Measurements from ENCODE around the gene RHBDL3.

RHBDL3 gene

GRCh38 chr17:32264140-32264799 is 1.4 kb upstream of the RHBDL3 start:
- no peak for TF ChIP-seq CTCF (IDR thresholded peaks at IDR 0.05; ENCODE audit: borderline replicate concordance, extremely low read depth, low read length, poor library complexity, severe bottlenecking)
- TF ChIP-seq EZH2 (IDR thresholded peaks at IDR 0.05; ENCODE audit: borderline replicate concordance, low read depth, low read length, severe bottlenecking), result no peak
- no peak overlapping the region for H3K9ac ChIP-seq (ENCODE audit: low read depth, low read length)
- H3K4me3 ChIP-seq (ENCODE audit: low read depth in 1 of 2, low read length in 2 of 2), result no peak overlapping the region
- peaks cover 12% of the 10 kb centered on the region for H4K20me1 ChIP-seq (ENCODE audit: insufficient read depth, low read length)
- H3K79me2 ChIP-seq (ENCODE audit: insufficient read depth, low read length), result no peaks in the 10 kb centered on the region
- no peak overlapping the region for H2AFZ ChIP-seq (ENCODE audit: low read depth, low read length)
- ATAC-seq (ENCODE audit: insufficient read depth, low read depth) (no peak), DNase-seq (no peak)
- no peaks in the 10 kb centered on the region for H3K9me3 ChIP-seq (ENCODE audit: insufficient read depth, low read length, severe bottlenecking)
- H3K27me3 ChIP-seq (ENCODE audit: insufficient read depth, low read length, poor library complexity), result peaks cover 64% of the 10 kb centered on the region
- H3K36me3 ChIP-seq (ENCODE audit: insufficient read depth, low read length), result no peaks in the 10 kb centered on the region
- no peak overlapping the region for H3K4me2 ChIP-seq (ENCODE audit: insufficient read depth, low read length)
- H3K27ac ChIP-seq (ENCODE audit: low read length), result no peak overlapping the region
- H3K4me1 ChIP-seq (ENCODE audit: insufficient read depth, low read length), result peaks cover 11% of the 10 kb centered on the region

- Histone ChIP-seq H2AFZ (ENCODE audit: low read depth, low read length) (no peak overlapping the region), H3K79me2 (ENCODE audit: insufficient read depth, low read length) (no peaks in the 10 kb centered on the region), H3K36me3 (ENCODE audit: insufficient read depth, low read length) (no peaks in the 10 kb centered on the region), H3K9me3 (ENCODE audit: insufficient read depth, low read length, severe bottlenecking) (no peaks in the 10 kb centered on the region), H3K4me3 (ENCODE audit: low read depth in 1 of 2, low read length in 2 of 2) (no peak overlapping the region), H3K4me1 (ENCODE audit: insufficient read depth, low read length) (peaks cover 11% of the 10 kb centered on the region), H3K4me2 (ENCODE audit: insufficient read depth, low read length) (no peak overlapping the region), H3K27ac (ENCODE audit: low read length) (no peak overlapping the region), H4K20me1 (ENCODE audit: insufficient read depth, low read length) (peaks cover 12% of the 10 kb centered on the region), H3K9ac (ENCODE audit: low read depth, low read length) (no peak overlapping the region), H3K27me3 (ENCODE audit: insufficient read depth, low read length, poor library complexity) (peaks cover 65% of the 10 kb centered on the region)
- TF ChIP-seq EZH2 (IDR thresholded peaks at IDR 0.05; ENCODE audit: borderline replicate concordance, low read depth, low read length, severe bottlenecking) (no peak), CTCF (IDR thresholded peaks at IDR 0.05; ENCODE audit: borderline replicate concordance, extremely low read depth, low read length, poor library complexity, severe bottlenecking) (no peak)
- no peak for DNase-seq
- ATAC-seq (ENCODE audit: insufficient read depth, low read depth), result no peak
These were observed 825 bp upstream of the RHBDL3 start for GRCh38 chr17:32264823-32265191.

- Histone ChIP-seq H2AFZ (ENCODE audit: low read depth, low read length) (no peak overlapping the region), H3K27ac (ENCODE audit: low read length) (no peak overlapping the region)
These were observed 388 bp downstream of the RHBDL3 start for GRCh38 chr17:32266051-32266388.

More at GRCh38 chr17:32266051-32266388, 388 bp downstream of the RHBDL3 start:
- H3K4me3 ChIP-seq (ENCODE audit: low read depth in 1 of 2, low read length in 2 of 2), result no peak overlapping the region
- H4K20me1 ChIP-seq (ENCODE audit: insufficient read depth, low read length), result peaks cover 12% of the 10 kb centered on the region
- H3K9me3 ChIP-seq (ENCODE audit: insufficient read depth, low read length, severe bottlenecking), result no peaks in the 10 kb centered on the region
- no peak for DNase-seq
- H3K36me3 ChIP-seq (ENCODE audit: insufficient read depth, low read length), result no peaks in the 10 kb centered on the region
- peaks cover 69% of the 10 kb centered on the region for H3K27me3 ChIP-seq (ENCODE audit: insufficient read depth, low read length, poor library complexity)
- TF ChIP-seq CTCF (IDR thresholded peaks at IDR 0.05; ENCODE audit: borderline replicate concordance, extremely low read depth, low read length, poor library complexity, severe bottlenecking) (no peak), EZH2 (IDR thresholded peaks at IDR 0.05; ENCODE audit: borderline replicate concordance, low read depth, low read length, severe bottlenecking) (no peak)
- peaks cover 11% of the 10 kb centered on the region for H3K4me1 ChIP-seq (ENCODE audit: insufficient read depth, low read length)
- H3K9ac ChIP-seq (ENCODE audit: low read depth, low read length), result no peak overlapping the region
- H3K79me2 ChIP-seq (ENCODE audit: insufficient read depth, low read length), result no peaks in the 10 kb centered on the region
- ATAC-seq (ENCODE audit: insufficient read depth, low read depth), result no peak
- peak overlapping the region; percentile 40 for H3K4me2 ChIP-seq (ENCODE audit: insufficient read depth, low read length)

All from DND-41 (cell line).